Measurements from ENCODE around the gene TLE2.

GRCh38 chr19:3026768-3027167, 2.3 kb downstream of the TLE2 start:
- TF ChIP-seq, protein P1, sequence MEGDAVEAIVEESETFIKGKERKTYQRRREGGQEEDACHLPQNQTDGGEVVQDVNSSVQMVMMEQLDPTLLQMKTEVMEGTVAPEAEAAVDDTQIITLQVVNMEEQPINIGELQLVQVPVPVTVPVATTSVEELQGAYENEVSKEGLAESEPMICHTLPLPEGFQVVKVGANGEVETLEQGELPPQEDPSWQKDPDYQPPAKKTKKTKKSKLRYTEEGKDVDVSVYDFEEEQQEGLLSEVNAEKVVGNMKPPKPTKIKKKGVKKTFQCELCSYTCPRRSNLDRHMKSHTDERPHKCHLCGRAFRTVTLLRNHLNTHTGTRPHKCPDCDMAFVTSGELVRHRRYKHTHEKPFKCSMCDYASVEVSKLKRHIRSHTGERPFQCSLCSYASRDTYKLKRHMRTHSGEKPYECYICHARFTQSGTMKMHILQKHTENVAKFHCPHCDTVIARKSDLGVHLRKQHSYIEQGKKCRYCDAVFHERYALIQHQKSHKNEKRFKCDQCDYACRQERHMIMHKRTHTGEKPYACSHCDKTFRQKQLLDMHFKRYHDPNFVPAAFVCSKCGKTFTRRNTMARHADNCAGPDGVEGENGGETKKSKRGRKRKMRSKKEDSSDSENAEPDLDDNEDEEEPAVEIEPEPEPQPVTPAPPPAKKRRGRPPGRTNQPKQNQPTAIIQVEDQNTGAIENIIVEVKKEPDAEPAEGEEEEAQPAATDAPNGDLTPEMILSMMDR (IDR thresholded peaks at IDR 0.05; ENCODE audit: borderline replicate concordance, extremely low read depth, low read length, poor library complexity, severe bottlenecking): no peak
- TF ChIP-seq EZH2 (IDR thresholded peaks at IDR 0.05; ENCODE audit: borderline replicate concordance, low read depth, low read length, severe bottlenecking): no peak

Data from DND-41 (cell line).